GM23338 (cell line): ENCODE results near the gene TMEM125. TPM values are rescaled to one million over a fixed set of nuclear protein-coding genes. Genes with fewer than 3 reads are reported as not detected.

ENCODE experiments used
- ATAC-seq: fragments of 200-7000 bp; cut with Tn5 transposase; 3 replicates; pipeline ENCODE4 v1.9.1; 2020
- DNase-seq: peaks from one replicate; pipeline ENCODE4 v3.0.0-alpha.2; 2015; ENCODE audit warnings: low spot score
- H2AFZ ChIP-seq: fragments of 200-600 bp; sonication (generic); 2 replicates; pipeline ENCODE4 v1.8.0; 2016; ENCODE audit warnings: antibody characterized with exemption, mild to moderate bottlenecking, moderate library complexity
- H3F3A ChIP-seq: fragments of 200-600 bp; sonication (generic); replicated peaks from 2 replicates; pipeline ENCODE4 v1.8.0; 2017; ENCODE audit warnings: antibody characterized with exemption, mixed run types, low read depth
- H3K27ac ChIP-seq: fragments of 200-600 bp; sonication (generic); 2 replicates; pipeline ENCODE4 v1.6.1; 2016; ENCODE audit warnings: low read depth
- H3K27me3 ChIP-seq: fragments of 200-600 bp; sonication (generic); 2 replicates; pipeline ENCODE4 v1.8.0; 2016; ENCODE audit warnings: mild to moderate bottlenecking, mixed run types, moderate library complexity; ENCODE audit not compliant: insufficient read depth
- H3K36me3 ChIP-seq: fragments of 200-600 bp; sonication (generic); 2 replicates; pipeline ENCODE4 v1.8.0; 2016; ENCODE audit warnings: mild to moderate bottlenecking; ENCODE audit not compliant: insufficient read depth
- H3K4me1 ChIP-seq: fragments of 200-600 bp; sonication (generic); 2 replicates; pipeline ENCODE4 v1.8.0; 2016; ENCODE audit warnings: mild to moderate bottlenecking, moderate library complexity; ENCODE audit not compliant: insufficient read depth
- H3K4me2 ChIP-seq: fragments of 200-600 bp; sonication (generic); 2 replicates; pipeline ENCODE4 v1.7.1; 2017; ENCODE audit warnings: mixed run types
- H3K4me3 ChIP-seq: fragments of 200-600 bp; sonication (generic); 2 replicates; pipeline ENCODE4 v1.6.1; 2016; ENCODE audit warnings: mixed run types
- H3K79me2 ChIP-seq: fragments of 200-600 bp; sonication (generic); replicated peaks from 2 replicates; pipeline ENCODE4 v1.8.0; 2017; ENCODE audit warnings: mild to moderate bottlenecking; ENCODE audit not compliant: insufficient read depth
- H3K9me2 ChIP-seq: fragments of 200-600 bp; sonication (generic); 2 replicates; pipeline ENCODE4 v1.8.0; 2017; ENCODE audit not compliant: insufficient read depth
- H4K20me1 ChIP-seq: fragments of 200-600 bp; sonication (generic); replicated peaks from 2 replicates; pipeline ENCODE4 v1.8.0; 2017; ENCODE audit warnings: mild to moderate bottlenecking; ENCODE audit not compliant: insufficient read depth
- H3K27ac Mint-ChIP-seq: 2 replicates; pipeline ENCODE4 v1.8.0; 2020; ENCODE audit warnings: inconsistent platforms, mild to moderate bottlenecking, moderate library complexity, mixed read lengths
- H3K27me3 Mint-ChIP-seq: 3 replicates; pipeline ENCODE4 v1.8.0; 2022; ENCODE audit warnings: low read depth, mild to moderate bottlenecking, moderate library complexity, mixed read lengths, inconsistent platforms; ENCODE audit not compliant: insufficient read depth, poor library complexity
- H3K36me3 Mint-ChIP-seq: 3 replicates; pipeline ENCODE4 v1.8.0; 2021; ENCODE audit warnings: low read depth, mild to moderate bottlenecking, inconsistent platforms, moderate library complexity, mixed read lengths
- H3K4me1 Mint-ChIP-seq: 3 replicates; pipeline ENCODE4 v1.8.0; 2020; ENCODE audit warnings: mild to moderate bottlenecking, inconsistent platforms, mixed read lengths
- H3K4me3 Mint-ChIP-seq: 3 replicates; pipeline ENCODE4 v1.8.0; 2021; ENCODE audit warnings: moderate library complexity, mild to moderate bottlenecking, inconsistent platforms, mixed read lengths
- H3K9me3 Mint-ChIP-seq: 3 replicates; pipeline ENCODE4 v1.8.0; 2020; ENCODE audit warnings: moderate library complexity, mild to moderate bottlenecking, inconsistent platforms, mixed read lengths
- CREB1 ChIP-seq: fragments of 250-450 bp; sonication (Bioruptor Pico); IDR thresholded peaks from 2 replicates; pipeline ENCODE4 v1.5.0; 2020; ENCODE audit warnings: low read depth, mild to moderate bottlenecking, moderate library complexity
- EZH2 ChIP-seq: fragments of 200-600 bp; sonication (generic); IDR thresholded peaks from one replicate; pipeline ENCODE4 v1.8.0; 2017; ENCODE audit warnings: antibody characterized with exemption, mild to moderate bottlenecking, low read depth; ENCODE audit not compliant: unreplicated experiment
- EZH2phosphoT487 ChIP-seq: fragments of 200-600 bp; sonication (generic); IDR thresholded peaks from one replicate; pipeline ENCODE4 v1.8.1; 2018; ENCODE audit warnings: antibody characterized with exemption; ENCODE audit not compliant: unreplicated experiment
- JUNB ChIP-seq: IDR thresholded peaks from one replicate; pipeline ENCODE4 v1.6.1; 2016; ENCODE audit warnings: antibody characterized with exemption; ENCODE audit not compliant: unreplicated experiment
- NANOG ChIP-seq: IDR thresholded peaks from 2 replicates; pipeline ENCODE4 v1.6.1; 2016; ENCODE audit warnings: antibody characterized with exemption, borderline replicate concordance
- POLR2AphosphoS5 ChIP-seq: IDR thresholded peaks from 2 replicates; pipeline ENCODE4 v1.6.1; 2016; ENCODE audit warnings: antibody characterized with exemption, low read depth
- STAT1 ChIP-seq: IDR thresholded peaks from one replicate; pipeline ENCODE4 v1.6.1; 2016; ENCODE audit warnings: antibody characterized with exemption; ENCODE audit not compliant: unreplicated experiment
- ZNF114 ChIP-seq: fragments of 250-450 bp; sonication (Bioruptor Pico); IDR thresholded peaks from 2 replicates; pipeline ENCODE4 v1.5.0; 2020; ENCODE audit warnings: mild to moderate bottlenecking, moderate library complexity
- ZNF331 ChIP-seq: fragments of 250-450 bp; sonication (Bioruptor Pico); IDR thresholded peaks from 2 replicates; pipeline ENCODE4 v1.5.0; 2020; ENCODE audit warnings: low read depth, mild to moderate bottlenecking, moderate library complexity
- polyA plus RNA-seq: library from polyadenylated mRNA; unstranded; fragments of >200 nt; fragmentation: Nextera tagmentation; extraction: Ambion mirVana; gene quantifications from 2 replicates; pipeline ENCODE4 v1.2.1, GENCODE V29; 2016
- total RNA-seq: library from RNA; depleted of rRNA; stranded (reverse); fragments of >200 nt; shearing (Covaris generic); gene quantifications from 2 replicates; pipeline ENCODE4 v1.2.3, GENCODE V29; 2014
- TF ChIP-seq, protein P1 (sequence below): IDR thresholded peaks from one replicate; pipeline ENCODE4 v1.6.1; 2018; ENCODE audit warnings: antibody characterized with exemption; ENCODE audit not compliant: unreplicated experiment
- TF ChIP-seq, protein P2 (sequence below): IDR thresholded peaks from 2 replicates; pipeline ENCODE4 v1.6.1; 2016; ENCODE audit warnings: antibody characterized with exemption
- TF ChIP-seq, protein P3 (sequence below): fragments of 250-450 bp; sonication (Bioruptor Pico); IDR thresholded peaks from 2 replicates; pipeline ENCODE4 v1.5.0; 2020; ENCODE audit warnings: mild to moderate bottlenecking, moderate library complexity
- TF ChIP-seq, protein P4 (sequence below), 2 experiments: fragments of 200-600 bp in 1 of 2; sonication (generic) in 1 of 2; conservative IDR thresholded peaks; 2 replicates each; pipeline versions ENCODE4 v1.5.1 to v1.6.1; 2016 to 2017; ENCODE audit warnings: antibody characterized with exemption in 2 of 2, low read depth in 2 of 2, mild to moderate bottlenecking in 2 of 2, moderate library complexity in 1 of 2

Gene TMEM125
- total and polyA plus RNA-seq, 2 experiments from 2014 or later, result 16.8 to 39.3 TPM

DNA sequence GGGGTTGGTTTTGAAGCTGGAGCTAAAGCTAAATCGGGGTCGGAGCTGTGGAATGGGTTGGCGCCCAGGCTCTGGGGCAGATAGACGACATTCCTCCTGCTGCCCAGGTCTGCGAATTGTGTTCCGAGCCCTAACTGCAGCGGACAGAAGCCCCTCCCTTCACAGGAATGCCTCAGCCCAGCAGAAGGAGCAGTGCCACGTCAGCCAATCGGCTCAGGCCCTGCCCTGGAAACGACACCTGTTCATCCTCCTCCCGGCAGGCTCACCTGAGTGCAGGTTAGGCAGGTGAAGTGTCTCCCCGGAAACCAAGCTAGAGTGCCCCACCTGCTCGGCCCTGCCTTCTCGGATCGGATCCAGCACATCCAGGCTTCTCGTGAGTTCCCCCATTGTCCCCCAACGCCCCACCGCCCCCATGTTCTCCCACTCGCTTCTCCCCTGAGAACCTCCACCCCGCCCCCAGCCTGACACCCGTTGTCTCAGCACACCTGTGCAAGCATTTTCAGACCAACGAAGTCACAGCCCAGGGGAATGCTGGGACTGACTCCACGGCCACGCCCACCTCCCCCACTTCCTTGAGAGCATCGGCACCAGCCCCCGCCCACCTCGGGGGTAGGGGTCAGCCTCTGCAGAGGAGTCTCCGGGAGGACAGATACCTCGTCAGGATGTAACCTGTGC, 775 bp downstream of the TMEM125 start:
- 0 out of 2 replicates have a peak, but pooled peaks cover 3% of the 10 kb centered on the region for H3K9me2 ChIP-seq
- DNase-seq (peak; percentile 97), ATAC-seq (peak; percentile 95)
- peaks cover 33% of the 10 kb centered on the region for H3K4me1 Mint-ChIP-seq
- peak overlapping the region; percentile 86 for H3K27ac ChIP-seq
- H3K36me3 Mint-ChIP-seq, result peaks cover 24% of the 10 kb centered on the region
- H3K9me3 Mint-ChIP-seq, result peaks cover 12% of the 10 kb centered on the region
- no peaks in the 10 kb centered on the region for H3K27me3 ChIP-seq
- no peak overlapping the region; the same call in 1 of the 2 replicates for H2AFZ ChIP-seq
- H3K4me3 ChIP-seq, result peak overlapping the region; percentile 59
- H3K4me3 Mint-ChIP-seq, result peak overlapping the region; percentile 94
- no peaks in the 10 kb centered on the region for H4K20me1 ChIP-seq
- peak overlapping the region; percentile 85 for H3K4me2 ChIP-seq
- 0 out of 2 replicates have a peak, but pooled peaks cover 3% of the 10 kb centered on the region for H3K79me2 ChIP-seq
- H3F3A ChIP-seq, result 0 out of 2 replicates have a peak, but pooled peaks cover 5% of the 10 kb centered on the region
- TF ChIP-seq NANOG (no peak), CREB1 (CRISPR knock-in tag) (peak; percentile 49; the same call in 1 of the 2 replicates), ZNF114 (CRISPR knock-in tag) (no peak), POLR2AphosphoS5 (peak; percentile 81), ZNF331 (CRISPR knock-in tag) (no peak), JUNB (peak; percentile 93), EZH2phosphoT487 (no peak), STAT1 (no peak), EZH2 (no peak)
- TF ChIP-seq, protein P1, sequence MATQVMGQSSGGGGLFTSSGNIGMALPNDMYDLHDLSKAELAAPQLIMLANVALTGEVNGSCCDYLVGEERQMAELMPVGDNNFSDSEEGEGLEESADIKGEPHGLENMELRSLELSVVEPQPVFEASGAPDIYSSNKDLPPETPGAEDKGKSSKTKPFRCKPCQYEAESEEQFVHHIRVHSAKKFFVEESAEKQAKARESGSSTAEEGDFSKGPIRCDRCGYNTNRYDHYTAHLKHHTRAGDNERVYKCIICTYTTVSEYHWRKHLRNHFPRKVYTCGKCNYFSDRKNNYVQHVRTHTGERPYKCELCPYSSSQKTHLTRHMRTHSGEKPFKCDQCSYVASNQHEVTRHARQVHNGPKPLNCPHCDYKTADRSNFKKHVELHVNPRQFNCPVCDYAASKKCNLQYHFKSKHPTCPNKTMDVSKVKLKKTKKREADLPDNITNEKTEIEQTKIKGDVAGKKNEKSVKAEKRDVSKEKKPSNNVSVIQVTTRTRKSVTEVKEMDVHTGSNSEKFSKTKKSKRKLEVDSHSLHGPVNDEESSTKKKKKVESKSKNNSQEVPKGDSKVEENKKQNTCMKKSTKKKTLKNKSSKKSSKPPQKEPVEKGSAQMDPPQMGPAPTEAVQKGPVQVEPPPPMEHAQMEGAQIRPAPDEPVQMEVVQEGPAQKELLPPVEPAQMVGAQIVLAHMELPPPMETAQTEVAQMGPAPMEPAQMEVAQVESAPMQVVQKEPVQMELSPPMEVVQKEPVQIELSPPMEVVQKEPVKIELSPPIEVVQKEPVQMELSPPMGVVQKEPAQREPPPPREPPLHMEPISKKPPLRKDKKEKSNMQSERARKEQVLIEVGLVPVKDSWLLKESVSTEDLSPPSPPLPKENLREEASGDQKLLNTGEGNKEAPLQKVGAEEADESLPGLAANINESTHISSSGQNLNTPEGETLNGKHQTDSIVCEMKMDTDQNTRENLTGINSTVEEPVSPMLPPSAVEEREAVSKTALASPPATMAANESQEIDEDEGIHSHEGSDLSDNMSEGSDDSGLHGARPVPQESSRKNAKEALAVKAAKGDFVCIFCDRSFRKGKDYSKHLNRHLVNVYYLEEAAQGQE, result peak; percentile 24
- TF ChIP-seq, protein P2, sequence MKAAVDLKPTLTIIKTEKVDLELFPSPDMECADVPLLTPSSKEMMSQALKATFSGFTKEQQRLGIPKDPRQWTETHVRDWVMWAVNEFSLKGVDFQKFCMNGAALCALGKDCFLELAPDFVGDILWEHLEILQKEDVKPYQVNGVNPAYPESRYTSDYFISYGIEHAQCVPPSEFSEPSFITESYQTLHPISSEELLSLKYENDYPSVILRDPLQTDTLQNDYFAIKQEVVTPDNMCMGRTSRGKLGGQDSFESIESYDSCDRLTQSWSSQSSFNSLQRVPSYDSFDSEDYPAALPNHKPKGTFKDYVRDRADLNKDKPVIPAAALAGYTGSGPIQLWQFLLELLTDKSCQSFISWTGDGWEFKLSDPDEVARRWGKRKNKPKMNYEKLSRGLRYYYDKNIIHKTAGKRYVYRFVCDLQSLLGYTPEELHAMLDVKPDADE, result peak; percentile 46; the same call in 1 of the 2 replicates
- TF ChIP-seq, protein P3, sequence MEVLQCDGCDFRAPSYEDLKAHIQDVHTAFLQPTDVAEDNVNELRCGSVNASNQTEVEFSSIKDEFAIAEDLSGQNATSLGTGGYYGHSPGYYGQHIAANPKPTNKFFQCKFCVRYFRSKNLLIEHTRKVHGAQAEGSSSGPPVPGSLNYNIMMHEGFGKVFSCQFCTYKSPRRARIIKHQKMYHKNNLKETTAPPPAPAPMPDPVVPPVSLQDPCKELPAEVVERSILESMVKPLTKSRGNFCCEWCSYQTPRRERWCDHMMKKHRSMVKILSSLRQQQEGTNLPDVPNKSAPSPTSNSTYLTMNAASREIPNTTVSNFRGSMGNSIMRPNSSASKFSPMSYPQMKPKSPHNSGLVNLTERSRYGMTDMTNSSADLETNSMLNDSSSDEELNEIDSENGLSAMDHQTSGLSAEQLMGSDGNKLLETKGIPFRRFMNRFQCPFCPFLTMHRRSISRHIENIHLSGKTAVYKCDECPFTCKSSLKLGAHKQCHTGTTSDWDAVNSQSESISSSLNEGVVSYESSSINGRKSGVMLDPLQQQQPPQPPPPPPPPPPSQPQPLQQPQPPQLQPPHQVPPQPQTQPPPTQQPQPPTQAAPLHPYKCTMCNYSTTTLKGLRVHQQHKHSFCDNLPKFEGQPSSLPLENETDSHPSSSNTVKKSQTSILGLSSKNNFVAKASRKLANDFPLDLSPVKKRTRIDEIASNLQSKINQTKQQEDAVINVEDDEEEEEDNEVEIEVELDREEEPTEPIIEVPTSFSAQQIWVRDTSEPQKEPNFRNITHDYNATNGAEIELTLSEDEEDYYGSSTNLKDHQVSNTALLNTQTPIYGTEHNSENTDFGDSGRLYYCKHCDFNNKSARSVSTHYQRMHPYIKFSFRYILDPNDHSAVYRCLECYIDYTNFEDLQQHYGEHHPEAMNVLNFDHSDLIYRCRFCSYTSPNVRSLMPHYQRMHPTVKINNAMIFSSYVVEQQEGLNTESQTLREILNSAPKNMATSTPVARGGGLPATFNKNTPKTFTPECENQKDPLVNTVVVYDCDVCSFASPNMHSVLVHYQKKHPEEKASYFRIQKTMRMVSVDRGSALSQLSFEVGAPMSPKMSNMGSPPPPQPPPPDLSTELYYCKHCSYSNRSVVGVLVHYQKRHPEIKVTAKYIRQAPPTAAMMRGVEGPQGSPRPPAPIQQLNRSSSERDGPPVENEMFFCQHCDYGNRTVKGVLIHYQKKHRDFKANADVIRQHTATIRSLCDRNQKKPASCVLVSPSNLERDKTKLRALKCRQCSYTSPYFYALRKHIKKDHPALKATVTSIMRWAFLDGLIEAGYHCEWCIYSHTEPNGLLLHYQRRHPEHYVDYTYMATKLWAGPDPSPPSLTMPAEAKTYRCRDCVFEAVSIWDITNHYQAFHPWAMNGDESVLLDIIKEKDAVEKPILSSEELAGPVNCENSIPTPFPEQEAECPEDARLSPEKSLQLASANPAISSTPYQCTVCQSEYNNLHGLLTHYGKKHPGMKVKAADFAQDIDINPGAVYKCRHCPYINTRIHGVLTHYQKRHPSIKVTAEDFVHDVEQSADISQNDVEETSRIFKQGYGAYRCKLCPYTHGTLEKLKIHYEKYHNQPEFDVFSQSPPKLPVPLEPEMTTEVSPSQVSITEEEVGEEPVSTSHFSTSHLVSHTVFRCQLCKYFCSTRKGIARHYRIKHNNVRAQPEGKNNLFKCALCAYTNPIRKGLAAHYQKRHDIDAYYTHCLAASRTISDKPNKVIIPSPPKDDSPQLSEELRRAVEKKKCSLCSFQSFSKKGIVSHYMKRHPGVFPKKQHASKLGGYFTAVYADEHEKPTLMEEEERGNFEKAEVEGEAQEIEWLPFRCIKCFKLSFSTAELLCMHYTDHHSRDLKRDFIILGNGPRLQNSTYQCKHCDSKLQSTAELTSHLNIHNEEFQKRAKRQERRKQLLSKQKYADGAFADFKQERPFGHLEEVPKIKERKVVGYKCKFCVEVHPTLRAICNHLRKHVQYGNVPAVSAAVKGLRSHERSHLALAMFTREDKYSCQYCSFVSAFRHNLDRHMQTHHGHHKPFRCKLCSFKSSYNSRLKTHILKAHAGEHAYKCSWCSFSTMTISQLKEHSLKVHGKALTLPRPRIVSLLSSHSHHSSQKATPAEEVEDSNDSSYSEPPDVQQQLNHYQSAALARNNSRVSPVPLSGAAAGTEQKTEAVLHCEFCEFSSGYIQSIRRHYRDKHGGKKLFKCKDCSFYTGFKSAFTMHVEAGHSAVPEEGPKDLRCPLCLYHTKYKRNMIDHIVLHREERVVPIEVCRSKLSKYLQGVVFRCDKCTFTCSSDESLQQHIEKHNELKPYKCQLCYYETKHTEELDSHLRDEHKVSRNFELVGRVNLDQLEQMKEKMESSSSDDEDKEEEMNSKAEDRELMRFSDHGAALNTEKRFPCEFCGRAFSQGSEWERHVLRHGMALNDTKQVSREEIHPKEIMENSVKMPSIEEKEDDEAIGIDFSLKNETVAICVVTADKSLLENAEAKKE (CRISPR knock-in tag), result no peak
- TF ChIP-seq, protein P4, sequence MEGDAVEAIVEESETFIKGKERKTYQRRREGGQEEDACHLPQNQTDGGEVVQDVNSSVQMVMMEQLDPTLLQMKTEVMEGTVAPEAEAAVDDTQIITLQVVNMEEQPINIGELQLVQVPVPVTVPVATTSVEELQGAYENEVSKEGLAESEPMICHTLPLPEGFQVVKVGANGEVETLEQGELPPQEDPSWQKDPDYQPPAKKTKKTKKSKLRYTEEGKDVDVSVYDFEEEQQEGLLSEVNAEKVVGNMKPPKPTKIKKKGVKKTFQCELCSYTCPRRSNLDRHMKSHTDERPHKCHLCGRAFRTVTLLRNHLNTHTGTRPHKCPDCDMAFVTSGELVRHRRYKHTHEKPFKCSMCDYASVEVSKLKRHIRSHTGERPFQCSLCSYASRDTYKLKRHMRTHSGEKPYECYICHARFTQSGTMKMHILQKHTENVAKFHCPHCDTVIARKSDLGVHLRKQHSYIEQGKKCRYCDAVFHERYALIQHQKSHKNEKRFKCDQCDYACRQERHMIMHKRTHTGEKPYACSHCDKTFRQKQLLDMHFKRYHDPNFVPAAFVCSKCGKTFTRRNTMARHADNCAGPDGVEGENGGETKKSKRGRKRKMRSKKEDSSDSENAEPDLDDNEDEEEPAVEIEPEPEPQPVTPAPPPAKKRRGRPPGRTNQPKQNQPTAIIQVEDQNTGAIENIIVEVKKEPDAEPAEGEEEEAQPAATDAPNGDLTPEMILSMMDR (conservative IDR thresholded peaks at IDR 0.05; ENCODE audit: low read depth in 2 of 2), result no peak
- peak overlapping the region; percentile 98 for H3K27ac Mint-ChIP-seq
- no peaks in the 10 kb centered on the region for H3K36me3 ChIP-seq
- peaks cover 16% of the 10 kb centered on the region for H3K4me1 ChIP-seq
- peaks cover 7% of the 10 kb centered on the region for H3K27me3 Mint-ChIP-seq
